K562 (cell line): Measurements from ENCODE around the gene CRB2. TPM values are rescaled to one million over a fixed set of nuclear protein-coding genes. Genes with fewer than 3 reads are reported as not detected.
A peak's percentile ranks its signal among the peaks of the same experiment; 100 is the strongest.

Experiments used
- ATAC-seq: fragments of 200-7000 bp; cut with Tn5 transposase; 3 replicates; pipeline ENCODE4 v1.9.1; 2020; ENCODE audit warnings: moderate library complexity
- BruUV-seq: library from RNA; stranded (reverse); fragments of 400-500 nt; replicated peaks from 2 replicates; lab custom pipeline; 2021; lab: Mats Ljungman, UMichigan
- CTCF ChIA-PET: fragments of 300-600 bp; formaldehyde crosslinking; extraction: SDS; loops from one replicate; lab custom pipeline; 2021; ENCODE audit warnings: low intra/inter-chr PET ratio; lab: Yijun Ruan, JAX
- POLR2A ChIA-PET: fragments of 300-600, 350-650 bp; sonication (Branson Sonifier 250); formaldehyde crosslinking; extraction: SDS; loops from one replicate; lab custom pipeline; 2021; ENCODE audit warnings: antibody characterized with exemption, inconsistent platforms; lab: Yijun Ruan, JAX
- DNase-seq, 4 experiments: peaks; one replicate each; pipeline versions ENCODE4 v3.0.0 to v3.0.0-alpha.2; 2011 to 2018; ENCODE audit warnings: low spot score in 3 of 4, mixed read lengths in 3 of 4; ENCODE audit errors: extremely low read depth in 1 of 4
- FAIRE-seq: peaks from 2 replicates; lab custom pipeline; 2011; peaks lifted over from hg19 to GRCh38; lab: Jason Lieb, UNC
- H2AFZ ChIP-seq: 2 replicates; pipeline ENCODE4 v1.6.0; 2011; ENCODE audit warnings: low read depth, low read length, control low read depth, inconsistent platforms
- H3K27ac ChIP-seq: fragments of 200-600 bp; 3 replicates; pipeline ENCODE4 v1.8.0; 2011; ENCODE audit warnings: low read depth, mild to moderate bottlenecking, control low read depth, inconsistent platforms, low read length, moderate library complexity, mixed read lengths; ENCODE audit errors: extremely low read depth
- H3K27me3 ChIP-seq, 2 experiments: fragments of 300-600 bp in 1 of 2; 2 replicates in 1 of 2; 3 replicates in 1 of 2; pipeline versions ENCODE4 v1.6.0 to v1.8.0; 2011; ENCODE audit warnings: inconsistent platforms in 2 of 2, low read length in 2 of 2, mild to moderate bottlenecking in 1 of 2, mixed read lengths in 1 of 2, moderate library complexity in 1 of 2; ENCODE audit not compliant: control insufficient read depth in 2 of 2, insufficient read depth in 2 of 2
- H3K36me3 ChIP-seq: fragments of 300-600 bp; 3 replicates; pipeline ENCODE4 v1.8.0; 2011; ENCODE audit warnings: mild to moderate bottlenecking, low read length, inconsistent platforms; ENCODE audit not compliant: control insufficient read depth, insufficient read depth
- H3K4me1 ChIP-seq, 2 experiments: fragments of 200-600 bp in 1 of 2; replicated peaks in 1 of 2; 2 replicates in 1 of 2; 3 replicates in 1 of 2; pipeline versions ENCODE4 v1.5.1 to v1.8.0; 2011; ENCODE audit warnings: inconsistent platforms in 2 of 2, low read length in 2 of 2, mild to moderate bottlenecking in 1 of 2, mixed read lengths in 1 of 2, moderate library complexity in 1 of 2; ENCODE audit not compliant: control insufficient read depth in 2 of 2, insufficient read depth in 2 of 2
- H3K4me2 ChIP-seq: 2 replicates; pipeline ENCODE4 v1.6.1; 2011; ENCODE audit warnings: low read length, control low read depth, inconsistent platforms, mixed read lengths; ENCODE audit not compliant: insufficient read depth
- H3K4me3 ChIP-seq: fragments of 200-600 bp; sonication (generic), shearing (Covaris generic); 2 replicates; pipeline ENCODE4 v1.5.1; 2016; ENCODE audit warnings: control low read depth, inconsistent platforms
- H3K79me2 ChIP-seq: fragments of 200-600 bp; 3 replicates; pipeline ENCODE4 v1.8.0; 2011; ENCODE audit warnings: low read length, inconsistent platforms; ENCODE audit not compliant: control insufficient read depth, insufficient read depth
- H3K9ac ChIP-seq, 2 experiments: 2 replicates each; pipeline versions ENCODE4 v1.6.0 to v1.6.1; 2011; ENCODE audit warnings: low read depth in 2 of 2, low read length in 2 of 2, control low read depth in 1 of 2, inconsistent platforms in 1 of 2, mild to moderate bottlenecking in 1 of 2, mixed read lengths in 1 of 2; ENCODE audit not compliant: insufficient read depth in 1 of 2
- H3K9me1 ChIP-seq: one replicate; pipeline ENCODE4 v1.6.0; 2011; ENCODE audit warnings: inconsistent platforms, mild to moderate bottlenecking, low read length, moderate library complexity; ENCODE audit not compliant: control insufficient read depth, insufficient read depth
- H3K9me3 ChIP-seq: replicated peaks from 2 replicates; pipeline ENCODE4 v1.5.1; 2011; ENCODE audit warnings: low read depth, low read length, inconsistent platforms; ENCODE audit not compliant: control insufficient read depth, insufficient read depth
- H4K20me1 ChIP-seq: replicated peaks from 2 replicates; pipeline ENCODE4 v1.6.1; 2011; ENCODE audit warnings: low read length, inconsistent platforms, mixed read lengths; ENCODE audit not compliant: control insufficient read depth, insufficient read depth
- BRCA1 ChIP-seq, 2 experiments: fragments of 450-650 bp in 1 of 2; sonication (generic) in 1 of 2; formaldehyde crosslinking in 1 of 2; IDR thresholded peaks; 2 replicates each; pipeline versions ENCODE4 v1.5.0 to v1.6.1; 2017 to 2020; ENCODE audit warnings: mild to moderate bottlenecking in 1 of 2, missing genetic modification reagents in 1 of 2
- C11orf30 ChIP-seq: fragments of 450-650 bp; IDR thresholded peaks from 2 replicates; pipeline ENCODE4 v1.6.1; 2016; ENCODE audit warnings: low read depth, mild to moderate bottlenecking
- CBFB ChIP-seq: sonication (generic); formaldehyde crosslinking; IDR thresholded peaks from 2 replicates; pipeline ENCODE4 v1.4.0; 2020; ENCODE audit warnings: mild to moderate bottlenecking, missing genetic modification reagents
- ESRRA ChIP-seq: fragments of 450-650 bp; IDR thresholded peaks from 2 replicates; pipeline ENCODE4 v1.6.1; 2014; ENCODE audit warnings: low read depth, mild to moderate bottlenecking, moderate library complexity, borderline replicate concordance
- LARP7 ChIP-seq: fragments of 450-650 bp; IDR thresholded peaks from 2 replicates; pipeline ENCODE4 v1.6.1; 2016
- MXD1 ChIP-seq: fragments of 250-450 bp; sonication (Bioruptor Pico); IDR thresholded peaks from 2 replicates; pipeline ENCODE4 v1.8.0; 2021; ENCODE audit warnings: borderline replicate concordance, mild to moderate bottlenecking, moderate library complexity; ENCODE audit not compliant: poor library complexity, severe bottlenecking
- MXI1 ChIP-seq: IDR thresholded peaks from 2 replicates; pipeline ENCODE4 v1.6.1; 2011; ENCODE audit warnings: low read depth, mild to moderate bottlenecking, improper control_type of control experiment, low read length
- NR2C1 ChIP-seq, 2 experiments: fragments of 450-650 bp; IDR thresholded peaks; 2 replicates each; pipeline ENCODE4 v1.6.1; 2017; ENCODE audit warnings: mild to moderate bottlenecking in 2 of 2, antibody characterized with exemption in 1 of 2, inconsistent platforms in 1 of 2, missing compliant biosample characterization in 1 of 2, missing genetic modification characterization in 1 of 2
- PTTG1 ChIP-seq: fragments of 450-650 bp; IDR thresholded peaks from 2 replicates; pipeline ENCODE4 v1.6.1; 2016; ENCODE audit warnings: low read depth, mild to moderate bottlenecking, missing genetic modification characterization, missing compliant biosample characterization
- SMAD1 ChIP-seq: fragments of 150-350 bp; IDR thresholded peaks from 2 replicates; pipeline ENCODE4 v1.6.1; 2014; ENCODE audit warnings: low read length, low read depth; ENCODE audit not compliant: partially characterized antibody
- ZBTB7A ChIP-seq: IDR thresholded peaks from 2 replicates; pipeline ENCODE4 v1.6.1; 2011; ENCODE audit warnings: low read depth, mild to moderate bottlenecking, low read length, moderate library complexity, borderline replicate concordance; ENCODE audit not compliant: control insufficient read depth
- ZFX ChIP-seq: sonication (generic); formaldehyde crosslinking; IDR thresholded peaks from 2 replicates; pipeline ENCODE4 v1.8.0; 2022; ENCODE audit warnings: mild to moderate bottlenecking, missing genetic modification reagents, moderate library complexity
- ZNF586 ChIP-seq: fragments of 450-650 bp; formaldehyde crosslinking; conservative IDR thresholded peaks from 2 replicates; pipeline ENCODE4 v1.4.0; 2020; ENCODE audit warnings: mild to moderate bottlenecking, moderate library complexity
- ZNF655 ChIP-seq: fragments of 250-450 bp; sonication (Bioruptor Pico); IDR thresholded peaks from 2 replicates; pipeline ENCODE4 v1.5.0; 2021
- WGBS: fragments of 100-300 bp; shearing (Covaris generic); methylation state at CpG from one replicate; pipeline ENCODE4 v1.1.6; 2016; ENCODE audit warnings: low coverage, mixed read lengths; ENCODE audit not compliant: insufficient coverage; ENCODE audit errors: missing lambda C conversion rate; 5-methylcytosine and 5-hydroxymethylcytosine counted together
- in situ Hi-C: fragments of 300-500 bp; cut with MboI; formaldehyde crosslinking; loops from 4 replicates; pipeline ENCODE4 v1.15.0; 2018; ENCODE audit warnings: inconsistent platforms, mixed read lengths
- intact Hi-C: fragments of 100-400 bp; cut with micrococcal nuclease; formaldehyde crosslinking; loops from 2 replicates; pipeline ENCODE4 v1.14.2; 2022
- polyA plus RNA-seq, 8 experiments: library from polyadenylated mRNA; depleted of rRNA in 4 of 8; stranded (reverse) in 5 of 8; unstranded in 3 of 8; fragments of >200 nt; fragmentation: Nextera tagmentation in 2 of 8; fragmentation: Illumina TruSeq in 1 of 8; extraction: Ambion mirVana in 2 of 8; extraction: Trizol in 1 of 8; gene quantifications; 2 replicates each; pipeline versions ENCODE4 v1.2.1 to v1.2.3, GENCODE V29; 2011 to 2014; ENCODE audit warnings: inconsistent platforms in 1 of 8, missing spikeins in 1 of 8
- total RNA-seq, 7 experiments: library from RNA; depleted of rRNA in 6 of 7; stranded (reverse); fragments of >200 nt in 6 of 7; fragmentation: Illumina TruSeq in 2 of 7; extraction: Trizol in 2 of 7; gene quantifications; 2 replicates each; pipeline versions ENCODE4 v1.2.1 to v1.2.3, GENCODE V29; 2011 to 2021; ENCODE audit warnings: low replicate concordance in 1 of 7

Gene CRB2
- total and polyA plus RNA-seq, 9 of the 15 experiments (the other 6 are each of a cell fraction or from before 2014, with no cell fraction given) = 0.13 to 1.2 (median 0.25) TPM; not detected in 2

- in situ Hi-C loops = no loop called here
- H3K36me3 ChIP-seq = no peaks in the 10 kb centered on the region
- no peak for TF ChIP-seq MXI1
- no peak for TF ChIP-seq ZNF586 (CRISPR knock-in tag)
- no peak for TF ChIP-seq CBFB (CRISPR knock-in tag)
- no peak for TF ChIP-seq SMAD1
- no peak for TF ChIP-seq BRCA1 (IDR thresholded peaks at IDR 0.05)
- TF ChIP-seq BRCA1 (CRISPR knock-in tag; IDR thresholded peaks at IDR 0.05) = no peak
- TF ChIP-seq NR2C1 (IDR thresholded peaks at IDR 0.05) = no peak
- TF ChIP-seq NR2C1 (tag; IDR thresholded peaks at IDR 0.05) = no peak
- TF ChIP-seq PTTG1 = no peak
- TF ChIP-seq LARP7 = no peak
- no peak for TF ChIP-seq C11orf30
- no peak for TF ChIP-seq ZBTB7A
- TF ChIP-seq ZFX (CRISPR knock-in tag) = no peak
- TF ChIP-seq MXD1 = no peak
- no peak for TF ChIP-seq ESRRA
- no peak for TF ChIP-seq ZNF655 (CRISPR knock-in tag)
- H3K9ac ChIP-seq = peak overlapping the region in 1 of 2 experiments; percentile 53; a peak in 1 of 4 replicates
- POLR2A ChIA-PET = interaction anchor here (1.3 kb wide), 1 partner anchor 33 kb away, joined by 4 read pairs; no protein-coding TSS in a partner anchor
- no peaks in the 10 kb centered on the region for H3K27me3 ChIP-seq
- no peak overlapping the region for H3K4me2 ChIP-seq
- 67% methylated on average over 16 of the region's 16 CpGs for WGBS
- no TSS peak for BruUV-seq
- FAIRE-seq = no peak
- no peak overlapping the region for H3K27ac ChIP-seq
- intact Hi-C loops = no loop called here
- H3K9me3 ChIP-seq = peaks cover 2% of the 10 kb centered on the region; the same call in 1 of the 2 replicates
- CTCF ChIA-PET = no interaction called here
- no peak overlapping the region for H2AFZ ChIP-seq
- H3K4me3 ChIP-seq = no peak overlapping the region
- no peaks in the 10 kb centered on the region for H3K79me2 ChIP-seq
- H3K4me1 ChIP-seq = peaks cover 12 to 37% of the 10 kb centered on the region in 2 experiments; a peak in 4 of 5 replicates
- no peak for ATAC-seq
- no peaks in the 10 kb centered on the region; the same call in 1 of the 2 replicates for H4K20me1 ChIP-seq
- DNase-seq = no peak
- H3K9me1 ChIP-seq = no peaks in the 10 kb centered on the region
Observed at GRCh38 chr9:123394291-123395235, 38.6 kb downstream of the CRB2 start.
